ENCODE data around the gene KIAA0753. TPM values are rescaled to one million over a fixed set of nuclear protein-coding genes. Genes with fewer than 3 reads are reported as not detected.

The KIAA0753 gene
- total RNA-seq, 1 experiment from 2014 or later = 6.9 TPM

GRCh38 chr17:6541886-6542285 lies 98.6 kb downstream of the KIAA0753 start:
- H3K27ac ChIP-seq (ENCODE audit: low read length) = no peak overlapping the region
- no peaks in the 10 kb centered on the region for H3K27me3 ChIP-seq (ENCODE audit: low read length)
- H3K9me2 ChIP-seq (replicated peaks; ENCODE audit: low read length) = no peaks in the 10 kb centered on the region
- DNase-seq = no peak
- H2AFZ ChIP-seq (ENCODE audit: low read length) = no peak overlapping the region
- no peak for ATAC-seq
- no peak overlapping the region for H3K9ac ChIP-seq (ENCODE audit: low read length)
- no peaks in the 10 kb centered on the region for H4K20me1 ChIP-seq (ENCODE audit: low read length)
- no peaks in the 10 kb centered on the region for H3F3A ChIP-seq (ENCODE audit: low read length, unreplicated experiment)
- BruUV-seq (replicated peaks) = no TSS peak
- no peaks in the 10 kb centered on the region for H3K79me2 ChIP-seq (ENCODE audit: low read length)
- TF ChIP-seq CTCF (conservative IDR thresholded peaks at IDR 0.05; ENCODE audit: low read depth, low read length) = no peak
- TF ChIP-seq EZH2 (IDR thresholded peaks at IDR 0.05; ENCODE audit: low read length, unreplicated experiment) = no peak
- no peak for TF ChIP-seq EZH2phosphoT487 (IDR thresholded peaks at IDR 0.05; ENCODE audit: borderline replicate concordance, low read length)
- no peaks in the 10 kb centered on the region for H3K9me3 ChIP-seq (ENCODE audit: low read length)
- ChIA-PET POLR2A (ENCODE audit: unreplicated experiment) (no interaction called here), CTCF (no interaction called here)
- no peak overlapping the region for H3K4me2 ChIP-seq (ENCODE audit: low read length)
- intact Hi-C loops (cut with micrococcal nuclease) = no loop called here
- H3K4me3 ChIP-seq (ENCODE audit: low read length) = no peak overlapping the region
- no peaks in the 10 kb centered on the region for H3K36me3 ChIP-seq (ENCODE audit: low read depth, low read length)
- H3K4me1 ChIP-seq (ENCODE audit: insufficient read depth, low read length) = no peaks in the 10 kb centered on the region

DNA sequence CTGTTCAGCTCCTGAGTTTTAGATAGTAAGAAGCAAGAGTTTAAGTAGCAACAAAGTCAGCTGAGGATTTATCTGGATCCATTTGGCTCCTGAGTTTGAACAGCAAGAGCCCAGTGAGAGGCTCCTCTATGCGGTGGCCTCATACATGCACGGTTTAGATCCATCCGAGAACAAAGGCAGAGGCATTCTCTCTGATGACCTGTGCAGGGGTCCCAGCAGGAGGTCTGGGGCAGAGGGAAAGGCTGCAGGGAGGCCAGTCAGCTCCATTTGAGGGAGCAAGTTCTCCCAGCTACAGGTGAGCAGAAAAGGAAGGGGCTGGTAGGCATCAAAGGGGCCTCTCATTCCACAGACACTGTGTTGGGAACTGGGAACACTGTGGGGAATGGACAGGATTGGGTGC lies 100.6 kb downstream of the KIAA0753 start:
- ChIA-PET CTCF (no interaction called here), POLR2A (ENCODE audit: unreplicated experiment) (no interaction called here)
- H3K4me3 ChIP-seq (ENCODE audit: low read length) = no peak overlapping the region
- intact Hi-C loops (cut with micrococcal nuclease) = no loop called here
- no peak for DNase-seq
- ATAC-seq = no peak
- H3K9ac ChIP-seq (ENCODE audit: low read length) = no peak overlapping the region
- no peaks in the 10 kb centered on the region for H3K27me3 ChIP-seq (ENCODE audit: low read length)
- no peaks in the 10 kb centered on the region for H3F3A ChIP-seq (ENCODE audit: low read length, unreplicated experiment)
- H3K9me3 ChIP-seq (ENCODE audit: low read length) = no peaks in the 10 kb centered on the region
- H3K79me2 ChIP-seq (ENCODE audit: low read length) = no peaks in the 10 kb centered on the region
- no peak for TF ChIP-seq EZH2 (IDR thresholded peaks at IDR 0.05; ENCODE audit: low read length, unreplicated experiment)
- TF ChIP-seq CTCF (conservative IDR thresholded peaks at IDR 0.05; ENCODE audit: low read depth, low read length) = no peak
- no peak for TF ChIP-seq EZH2phosphoT487 (IDR thresholded peaks at IDR 0.05; ENCODE audit: borderline replicate concordance, low read length)
- H2AFZ ChIP-seq (ENCODE audit: low read length) = no peak overlapping the region
- H3K4me1 ChIP-seq (ENCODE audit: insufficient read depth, low read length) = no peaks in the 10 kb centered on the region
- H4K20me1 ChIP-seq (ENCODE audit: low read length) = no peaks in the 10 kb centered on the region
- no TSS peak for BruUV-seq (replicated peaks)
- H3K9me2 ChIP-seq (replicated peaks; ENCODE audit: low read length) = no peaks in the 10 kb centered on the region
- no peak overlapping the region for H3K4me2 ChIP-seq (ENCODE audit: low read length)
- no peak overlapping the region for H3K27ac ChIP-seq (ENCODE audit: low read length)
- H3K36me3 ChIP-seq (ENCODE audit: low read depth, low read length) = no peaks in the 10 kb centered on the region

- ChIA-PET CTCF (no interaction called here), POLR2A (ENCODE audit: unreplicated experiment) (no interaction called here)
- TF ChIP-seq EZH2phosphoT487 (IDR thresholded peaks at IDR 0.05; ENCODE audit: borderline replicate concordance, low read length) (no peak), CTCF (conservative IDR thresholded peaks at IDR 0.05; ENCODE audit: low read depth, low read length) (no peak), EZH2 (IDR thresholded peaks at IDR 0.05; ENCODE audit: low read length, unreplicated experiment) (no peak)
- Histone ChIP-seq H3K79me2 (ENCODE audit: low read length) (no peaks in the 10 kb centered on the region), H4K20me1 (ENCODE audit: low read length) (no peaks in the 10 kb centered on the region), H2AFZ (ENCODE audit: low read length) (no peak overlapping the region), H3F3A (ENCODE audit: low read length, unreplicated experiment) (no peaks in the 10 kb centered on the region), H3K27me3 (ENCODE audit: low read length) (no peaks in the 10 kb centered on the region), H3K9ac (ENCODE audit: low read length) (no peak overlapping the region), H3K36me3 (ENCODE audit: low read depth, low read length) (no peaks in the 10 kb centered on the region), H3K9me3 (ENCODE audit: low read length) (no peaks in the 10 kb centered on the region), H3K4me3 (ENCODE audit: low read length) (no peak overlapping the region), H3K4me1 (ENCODE audit: insufficient read depth, low read length) (no peaks in the 10 kb centered on the region), H3K4me2 (ENCODE audit: low read length) (no peak overlapping the region), H3K27ac (ENCODE audit: low read length) (no peak overlapping the region), H3K9me2 (replicated peaks; ENCODE audit: low read length) (no peaks in the 10 kb centered on the region)
- intact Hi-C loops (cut with micrococcal nuclease) = no loop called here
- ATAC-seq = no peak
- DNase-seq = no peak
- BruUV-seq (replicated peaks) = no TSS peak
Measured at GRCh38 chr17:6536566-6537065, 103.9 kb downstream of the KIAA0753 start.
